ENCODE data around the gene FZR1. TPM values are rescaled to one million over a fixed set of nuclear protein-coding genes. Genes with fewer than 3 reads are reported as not detected.

FZR1 gene
- total RNA-seq, 4 donors from 2014 or later: 15.9 to 32.0 (median 21.0) TPM

DNA sequence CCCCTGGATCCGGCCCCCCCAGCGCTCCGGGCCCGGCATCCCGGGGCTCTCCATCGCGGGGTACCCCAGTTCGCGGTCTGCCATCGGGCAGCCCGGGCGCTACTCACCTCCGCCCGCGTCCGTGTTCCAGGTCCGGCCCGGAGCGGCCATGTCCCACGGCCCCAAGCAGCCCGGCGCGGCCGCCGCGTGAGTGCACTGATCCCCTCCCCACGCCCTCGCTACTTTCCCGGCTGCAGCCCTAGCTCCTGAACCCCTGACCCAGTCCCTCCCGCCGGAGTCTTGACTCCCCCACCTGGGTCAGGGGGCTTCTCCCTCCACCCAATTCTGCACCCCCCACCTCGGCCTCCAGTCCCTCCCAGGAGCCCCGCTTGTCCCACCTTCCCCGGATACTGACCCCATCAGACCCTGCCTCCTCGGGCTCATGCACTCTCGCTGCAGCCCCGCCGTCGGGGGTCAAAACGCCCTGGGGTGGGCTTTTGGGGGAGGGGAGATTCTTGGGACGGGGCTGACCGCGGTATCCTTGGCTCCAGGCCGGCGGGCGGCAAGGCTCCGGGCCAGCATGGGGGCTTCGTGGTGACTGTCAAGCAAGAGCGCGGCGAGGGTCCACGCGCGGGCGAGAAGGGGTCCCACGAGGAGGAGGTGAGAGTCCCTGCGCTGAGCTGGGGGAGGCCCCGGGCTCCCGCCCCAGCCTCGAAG lies 67.2 kb downstream of the FZR1 start:
- Histone ChIP-seq H3K4me1 (peaks cover 16 to 24% of the 10 kb centered on the region in 2 donors), H3K9me3 (no peaks in the 10 kb centered on the region), H3K36me3 (no peaks in the 10 kb centered on the region), H3K4me3 (peak overlapping the region; percentile 84 to 97 (median 88)), H3K27me3 (no peaks in the 10 kb centered on the region), H3K27ac (peak overlapping the region; percentile 78 to 90 (median 84))
- TF ChIP-seq, protein P1, sequence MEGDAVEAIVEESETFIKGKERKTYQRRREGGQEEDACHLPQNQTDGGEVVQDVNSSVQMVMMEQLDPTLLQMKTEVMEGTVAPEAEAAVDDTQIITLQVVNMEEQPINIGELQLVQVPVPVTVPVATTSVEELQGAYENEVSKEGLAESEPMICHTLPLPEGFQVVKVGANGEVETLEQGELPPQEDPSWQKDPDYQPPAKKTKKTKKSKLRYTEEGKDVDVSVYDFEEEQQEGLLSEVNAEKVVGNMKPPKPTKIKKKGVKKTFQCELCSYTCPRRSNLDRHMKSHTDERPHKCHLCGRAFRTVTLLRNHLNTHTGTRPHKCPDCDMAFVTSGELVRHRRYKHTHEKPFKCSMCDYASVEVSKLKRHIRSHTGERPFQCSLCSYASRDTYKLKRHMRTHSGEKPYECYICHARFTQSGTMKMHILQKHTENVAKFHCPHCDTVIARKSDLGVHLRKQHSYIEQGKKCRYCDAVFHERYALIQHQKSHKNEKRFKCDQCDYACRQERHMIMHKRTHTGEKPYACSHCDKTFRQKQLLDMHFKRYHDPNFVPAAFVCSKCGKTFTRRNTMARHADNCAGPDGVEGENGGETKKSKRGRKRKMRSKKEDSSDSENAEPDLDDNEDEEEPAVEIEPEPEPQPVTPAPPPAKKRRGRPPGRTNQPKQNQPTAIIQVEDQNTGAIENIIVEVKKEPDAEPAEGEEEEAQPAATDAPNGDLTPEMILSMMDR (IDR thresholded peaks at IDR 0.05 in 4 of 5, conservative IDR thresholded peaks at IDR 0.05 in 1 of 5): no peak
- TF ChIP-seq POLR2A (IDR thresholded peaks at IDR 0.05): no peak
- ATAC-seq (peak; percentile 18 to 21), DNase-seq (no peak)
- intact Hi-C loops (cut with DNase I; ENCODE audit: low total_unique reads) (loop anchor here (2.0 kb wide), 2 partner anchors 53 to 67 kb away; partner anchors contain the start of genes CACTIN and FZR1), in situ Hi-C loops (cut with MboI; ENCODE audit: low sequenced_read_pairs in 4 of 4) (no loop called here)

GRCh38 chr19:3573858-3574637 lies 67.9 kb downstream of the FZR1 start:
- ATAC-seq (peak; percentile 31 to 56), DNase-seq (peak; percentile 76 to 93)
- peak overlapping the region; percentile 84 to 97 (median 88) for H3K4me3 ChIP-seq
- in situ Hi-C loops (cut with MboI; ENCODE audit: low sequenced_read_pairs in 4 of 4) (no loop called here), intact Hi-C loops (cut with DNase I; ENCODE audit: low total_unique reads) (loop anchor here (2.0 kb wide), 2 partner anchors 53 to 67 kb away; partner anchors contain the start of genes CACTIN and FZR1)
- no peaks in the 10 kb centered on the region for H3K27me3 ChIP-seq
- peaks cover 16 to 24% of the 10 kb centered on the region in 2 donors for H3K4me1 ChIP-seq
- peak overlapping the region in 1 of 4 donors; percentile 90 for H3K27ac ChIP-seq
- H3K36me3 ChIP-seq: no peaks in the 10 kb centered on the region
- no peak for TF ChIP-seq POLR2A (IDR thresholded peaks at IDR 0.05)
- TF ChIP-seq, protein P1 (IDR thresholded peaks at IDR 0.05 in 4 of 5, conservative IDR thresholded peaks at IDR 0.05 in 1 of 5): no peak
- no peaks in the 10 kb centered on the region for H3K9me3 ChIP-seq

- Histone ChIP-seq H3K4me1 (peaks cover 16 to 24% of the 10 kb centered on the region in 2 donors), H3K9me3 (no peaks in the 10 kb centered on the region), H3K36me3 (no peaks in the 10 kb centered on the region), H3K4me3 (no peak overlapping the region), H3K27me3 (no peaks in the 10 kb centered on the region), H3K27ac (no peak overlapping the region)
- DNase-seq (no peak), ATAC-seq (no peak)
- intact Hi-C loops (cut with DNase I; ENCODE audit: low total_unique reads) (no loop called here), in situ Hi-C loops (cut with MboI; ENCODE audit: low sequenced_read_pairs in 4 of 4) (no loop called here)
- TF ChIP-seq, protein P1 (IDR thresholded peaks at IDR 0.05 in 4 of 5, conservative IDR thresholded peaks at IDR 0.05 in 1 of 5): no peak
- TF ChIP-seq POLR2A (IDR thresholded peaks at IDR 0.05): no peak
Measured at GRCh38 chr19:3575260-3575741, 69.2 kb downstream of the FZR1 start.

DNA sequence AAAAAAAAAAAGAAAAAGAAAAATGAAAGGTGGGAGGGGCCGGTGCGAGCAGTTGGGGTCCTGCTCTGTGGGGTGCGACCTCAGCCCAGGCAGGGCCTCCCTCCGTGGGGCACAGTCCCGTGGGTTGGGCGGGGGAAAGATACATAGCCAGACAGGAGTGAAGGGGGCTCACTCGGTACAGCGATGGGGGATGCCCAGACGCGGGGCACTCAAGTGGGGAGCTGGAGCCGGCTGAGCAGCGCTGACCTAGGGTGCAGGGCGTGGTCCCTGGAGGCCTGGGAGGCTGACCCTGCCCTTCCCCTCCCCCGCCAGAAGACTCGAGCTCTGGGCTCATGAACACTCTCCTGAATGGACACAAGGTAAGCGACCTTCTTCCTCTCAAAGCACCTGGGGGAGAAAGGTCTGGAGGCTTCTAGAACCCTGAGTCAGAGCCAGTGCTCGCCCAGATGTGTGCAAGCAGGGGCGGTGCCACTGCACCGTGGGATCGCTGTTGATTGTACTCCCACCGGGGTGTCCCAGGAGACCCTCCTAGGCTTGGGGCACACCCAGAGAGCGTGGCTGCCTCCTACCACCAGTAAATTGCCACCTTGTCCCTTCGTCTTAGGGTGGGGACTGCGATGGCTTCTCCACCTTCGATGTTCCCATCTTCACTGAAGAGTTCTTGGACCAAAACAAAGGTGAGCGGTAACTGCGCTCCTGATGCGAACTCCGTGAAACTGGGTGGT lies 70.0 kb downstream of the FZR1 start:
- ATAC-seq (no peak), DNase-seq (no peak)
- in situ Hi-C loops (cut with MboI; ENCODE audit: low sequenced_read_pairs in 4 of 4) (no loop called here), intact Hi-C loops (cut with DNase I; ENCODE audit: low total_unique reads) (no loop called here)
- no peak overlapping the region for H3K27ac ChIP-seq
- TF ChIP-seq, protein P1 (IDR thresholded peaks at IDR 0.05 in 4 of 5, conservative IDR thresholded peaks at IDR 0.05 in 1 of 5): no peak
- no peak for TF ChIP-seq POLR2A (IDR thresholded peaks at IDR 0.05)
- H3K36me3 ChIP-seq: no peaks in the 10 kb centered on the region
- H3K9me3 ChIP-seq: no peaks in the 10 kb centered on the region
- peak overlapping the region in 2 of 4 donors; percentile 18 to 43 for H3K4me3 ChIP-seq
- peaks cover 16 to 24% of the 10 kb centered on the region in 2 donors for H3K4me1 ChIP-seq
- H3K27me3 ChIP-seq: no peaks in the 10 kb centered on the region

All from gastrocnemius medialis (tissue), 4 donors.